ENCODE measurements around the gene PRKG1. TPM values are rescaled to one million over a fixed set of nuclear protein-coding genes. Genes with fewer than 3 reads are reported as not detected.

PRKG1 gene
- total RNA-seq, 2 donors from 2014 or later: 1.3 to 2.7 TPM

GRCh38 chr10:51230887-51231585 is 156.7 kb downstream of the PRKG1 start:
- H3K27ac ChIP-seq (ENCODE audit: low read depth, low read length): no peak overlapping the region
- no peak for DNase-seq
- H3K27ac Mint-ChIP-seq: no peak overlapping the region
- no peaks in the 10 kb centered on the region for H3K27me3 ChIP-seq (ENCODE audit: control insufficient read depth, insufficient read depth, low read length, poor library complexity, severe bottlenecking)
- TF ChIP-seq, protein P1, sequence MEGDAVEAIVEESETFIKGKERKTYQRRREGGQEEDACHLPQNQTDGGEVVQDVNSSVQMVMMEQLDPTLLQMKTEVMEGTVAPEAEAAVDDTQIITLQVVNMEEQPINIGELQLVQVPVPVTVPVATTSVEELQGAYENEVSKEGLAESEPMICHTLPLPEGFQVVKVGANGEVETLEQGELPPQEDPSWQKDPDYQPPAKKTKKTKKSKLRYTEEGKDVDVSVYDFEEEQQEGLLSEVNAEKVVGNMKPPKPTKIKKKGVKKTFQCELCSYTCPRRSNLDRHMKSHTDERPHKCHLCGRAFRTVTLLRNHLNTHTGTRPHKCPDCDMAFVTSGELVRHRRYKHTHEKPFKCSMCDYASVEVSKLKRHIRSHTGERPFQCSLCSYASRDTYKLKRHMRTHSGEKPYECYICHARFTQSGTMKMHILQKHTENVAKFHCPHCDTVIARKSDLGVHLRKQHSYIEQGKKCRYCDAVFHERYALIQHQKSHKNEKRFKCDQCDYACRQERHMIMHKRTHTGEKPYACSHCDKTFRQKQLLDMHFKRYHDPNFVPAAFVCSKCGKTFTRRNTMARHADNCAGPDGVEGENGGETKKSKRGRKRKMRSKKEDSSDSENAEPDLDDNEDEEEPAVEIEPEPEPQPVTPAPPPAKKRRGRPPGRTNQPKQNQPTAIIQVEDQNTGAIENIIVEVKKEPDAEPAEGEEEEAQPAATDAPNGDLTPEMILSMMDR (conservative IDR thresholded peaks at IDR 0.05): no peak
- H3K9ac ChIP-seq (ENCODE audit: extremely low read depth, low read length, poor library complexity, severe bottlenecking): no peak overlapping the region
- H3K4me3 ChIP-seq (ENCODE audit: low read length): no peak overlapping the region
- H3K4me1 Mint-ChIP-seq: peaks cover 4% of the 10 kb centered on the region
- 87 to 92% methylated on average over 2 to 5 of the region's 5 CpGs for WGBS, 2 experiments (ENCODE audit: insufficient coverage in 1 of 2, insufficient read length in 1 of 2)
- H3K36me3 ChIP-seq (ENCODE audit: control insufficient read depth, insufficient read depth, low read length): no peaks in the 10 kb centered on the region
- H3K27me3 Mint-ChIP-seq (ENCODE audit: insufficient read depth): no peaks in the 10 kb centered on the region
- H3K9me3 ChIP-seq (ENCODE audit: control insufficient read depth, low read length): no peaks in the 10 kb centered on the region
- H3K4me3 Mint-ChIP-seq: no peak overlapping the region
- H3K4me1 ChIP-seq (ENCODE audit: control insufficient read depth, insufficient read depth, low read length): no peaks in the 10 kb centered on the region
- no peaks in the 10 kb centered on the region for H3K36me3 Mint-ChIP-seq (ENCODE audit: low read depth)
- H3K9me3 Mint-ChIP-seq: no peaks in the 10 kb centered on the region

DNA sequence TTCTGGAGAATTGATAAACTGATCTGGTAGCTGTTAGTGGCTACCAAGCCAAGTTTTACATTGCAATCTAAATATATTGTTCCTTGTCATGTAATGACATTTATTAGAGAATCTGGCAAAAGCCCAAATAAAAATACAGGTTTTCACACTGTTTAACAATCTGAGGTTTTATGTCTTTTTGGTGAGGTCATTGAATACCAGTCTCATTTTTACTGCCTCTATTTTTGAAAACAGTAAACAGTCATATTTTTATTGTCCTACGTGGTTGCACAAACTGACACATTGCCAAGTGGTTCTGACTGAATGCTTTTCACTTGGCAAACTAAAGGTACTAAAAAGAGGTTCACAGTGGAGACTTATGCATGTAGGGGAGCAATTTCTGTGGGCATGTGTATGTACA is 157.5 kb downstream of the PRKG1 start:
- 88 to 100% methylated on average over 1 of the region's 1 CpG for WGBS, 2 experiments (ENCODE audit: insufficient coverage in 1 of 2, insufficient read length in 1 of 2)
- no peak overlapping the region for H3K27ac Mint-ChIP-seq

DNA sequence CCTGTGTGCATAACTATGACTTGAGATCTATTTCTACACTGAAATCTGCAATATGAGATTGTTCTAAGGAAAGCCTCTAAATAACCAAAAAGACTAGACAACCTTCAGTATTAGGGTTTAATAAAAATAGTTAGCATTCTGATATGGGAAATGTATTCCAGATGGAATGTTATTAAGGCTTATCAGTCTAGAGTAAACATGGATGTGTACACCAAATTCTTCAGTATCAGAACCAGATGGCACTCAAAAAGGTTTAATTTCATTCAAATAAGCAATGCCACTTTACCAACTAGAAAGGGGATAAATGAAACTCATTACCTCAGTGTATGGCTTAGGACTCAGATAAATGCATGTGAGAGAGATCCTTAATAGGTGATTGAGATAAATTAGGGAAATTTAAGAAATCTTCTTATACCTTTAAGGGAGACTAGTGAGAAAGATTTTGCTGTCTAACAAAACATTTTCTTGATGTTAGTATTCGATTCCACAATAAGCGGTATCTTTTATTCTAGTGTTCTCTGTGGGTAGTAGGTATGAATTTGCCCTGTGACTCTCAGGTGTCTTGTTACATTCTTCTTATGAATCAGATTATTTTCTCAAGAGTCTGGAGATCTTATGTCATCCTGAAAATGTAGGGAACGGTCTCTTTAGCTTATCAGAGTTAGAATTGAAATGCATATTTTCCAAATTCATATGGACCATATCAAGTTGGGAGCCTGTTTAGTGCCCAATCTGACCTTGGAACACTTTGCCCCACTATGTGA is 159.2 kb downstream of the PRKG1 start:
- Mint-ChIP-seq H3K9me3 (no peaks in the 10 kb centered on the region), H3K4me3 (no peak overlapping the region), H3K27ac (no peak overlapping the region), H3K36me3 (ENCODE audit: low read depth) (no peaks in the 10 kb centered on the region), H3K4me1 (peaks cover 4% of the 10 kb centered on the region), H3K27me3 (ENCODE audit: insufficient read depth) (no peaks in the 10 kb centered on the region)
- no peak overlapping the region for H3K9ac ChIP-seq (ENCODE audit: extremely low read depth, low read length, poor library complexity, severe bottlenecking)
- no peak overlapping the region for H3K27ac ChIP-seq (ENCODE audit: low read depth, low read length)
- no peak overlapping the region for H3K4me3 ChIP-seq (ENCODE audit: low read length)
- 94% methylated on average over 3 of the region's 3 CpGs; no CpG with 5 or more reads in 1 of the 2 experiments for WGBS, 2 experiments (ENCODE audit: insufficient coverage in 1 of 2, insufficient read length in 1 of 2)
- no peaks in the 10 kb centered on the region for H3K4me1 ChIP-seq (ENCODE audit: control insufficient read depth, insufficient read depth, low read length)
- no peaks in the 10 kb centered on the region for H3K36me3 ChIP-seq (ENCODE audit: control insufficient read depth, insufficient read depth, low read length)
- no peaks in the 10 kb centered on the region for H3K27me3 ChIP-seq (ENCODE audit: control insufficient read depth, insufficient read depth, low read length, poor library complexity, severe bottlenecking)
- no peaks in the 10 kb centered on the region for H3K9me3 ChIP-seq (ENCODE audit: control insufficient read depth, low read length)
- no peak for DNase-seq
- TF ChIP-seq, protein P1 (conservative IDR thresholded peaks at IDR 0.05): no peak

More for the DNA sequence above, 157.5 kb downstream of the PRKG1 start:
- H3K27me3 Mint-ChIP-seq (ENCODE audit: insufficient read depth): no peaks in the 10 kb centered on the region
- H3K36me3 ChIP-seq (ENCODE audit: control insufficient read depth, insufficient read depth, low read length): no peaks in the 10 kb centered on the region
- no peaks in the 10 kb centered on the region for H3K9me3 ChIP-seq (ENCODE audit: control insufficient read depth, low read length)
- DNase-seq: no peak
- TF ChIP-seq, protein P1 (conservative IDR thresholded peaks at IDR 0.05): no peak
- H3K4me1 Mint-ChIP-seq: peaks cover 4% of the 10 kb centered on the region
- H3K27me3 ChIP-seq (ENCODE audit: control insufficient read depth, insufficient read depth, low read length, poor library complexity, severe bottlenecking): no peaks in the 10 kb centered on the region
- no peaks in the 10 kb centered on the region for H3K36me3 Mint-ChIP-seq (ENCODE audit: low read depth)
- no peak overlapping the region for H3K9ac ChIP-seq (ENCODE audit: extremely low read depth, low read length, poor library complexity, severe bottlenecking)
- H3K27ac ChIP-seq (ENCODE audit: low read depth, low read length): no peak overlapping the region
- H3K4me3 Mint-ChIP-seq: no peak overlapping the region
- no peaks in the 10 kb centered on the region for H3K4me1 ChIP-seq (ENCODE audit: control insufficient read depth, insufficient read depth, low read length)
- no peaks in the 10 kb centered on the region for H3K9me3 Mint-ChIP-seq
- H3K4me3 ChIP-seq (ENCODE audit: low read length): no peak overlapping the region
